ENCODE data around the gene GPR37. TPM values are rescaled to one million over a fixed set of nuclear protein-coding genes. Genes with fewer than 3 reads are reported as not detected.

The GPR37 gene
- total RNA-seq, 1 experiment from 2014 or later, result 1.9 TPM

DNA sequence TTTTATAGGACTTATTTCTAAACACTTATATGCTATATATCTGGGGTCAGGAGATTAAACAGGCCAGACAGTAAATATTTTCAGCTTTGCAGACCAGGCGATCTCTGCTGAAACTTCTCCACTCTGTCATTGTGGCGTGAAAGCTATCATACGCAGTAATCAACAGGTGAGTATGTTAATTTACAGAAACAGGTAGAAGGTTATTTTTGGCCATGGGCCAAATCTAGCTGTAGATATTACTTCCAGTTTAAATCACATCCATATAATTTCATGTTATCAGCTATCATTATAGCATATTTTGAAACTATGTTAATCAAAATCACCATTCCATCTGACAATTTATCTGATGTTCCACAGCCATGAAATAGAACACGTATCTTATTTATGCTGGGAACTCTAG is 67.8 kb downstream of the GPR37 start:
- DNase-seq (ENCODE audit: unreplicated experiment), result no peak
- Mint-ChIP-seq H3K9me3 (ENCODE audit: unreplicated experiment) (no peaks in the 10 kb centered on the region), H3K4me3 (ENCODE audit: unreplicated experiment) (no peak overlapping the region), H3K27me3 (ENCODE audit: insufficient read depth, unreplicated experiment) (no peaks in the 10 kb centered on the region), H3K36me3 (ENCODE audit: insufficient read depth, unreplicated experiment) (no peaks in the 10 kb centered on the region), H3K27ac (ENCODE audit: low read depth, unreplicated experiment) (no peak overlapping the region), H3K4me1 (ENCODE audit: insufficient read depth, unreplicated experiment) (peaks cover 20% of the 10 kb centered on the region)
- ChIA-PET CTCF (no interaction called here), POLR2A (interaction anchor here (1.1 kb wide), 1 partner anchor 16 kb away, joined by 4 read pairs; no protein-coding TSS in a partner anchor)
- intact Hi-C loops (cut with micrococcal nuclease), result no loop called here
- no peak for TF ChIP-seq CTCF (IDR thresholded peaks at IDR 0.05; ENCODE audit: unreplicated experiment)
- no TSS peak for BruUV-seq (replicated peaks)

Other genes with a start within 250 kb of the GPR37 start
- 17.5 and 24.1 TPM in 2 replicates for gene POT1, start 164.0 kb upstream of the GPR37 start, total RNA-seq (2022)

All from MCF 10A (cell line).